Panc1 (cell line): ENCODE results near the gene SHOX. TPM values are rescaled to one million over a fixed set of nuclear protein-coding genes. Genes with fewer than 3 reads are reported as not detected.

ENCODE experiments used
- ATAC-seq: fragments of 200-7000 bp; cut with Tn5 transposase; 2 replicates; pipeline ENCODE4 v1.9.1; 2020; ENCODE audit warnings: mild to moderate bottlenecking, moderate library complexity
- BruUV-seq: library from RNA; stranded (reverse); fragments of 400-500 nt; replicated peaks from 2 replicates; lab custom pipeline; 2021; lab: Mats Ljungman, UMichigan
- CTCF ChIA-PET: fragments of 300-600 bp; sonication (Branson Sonifier 250); formaldehyde crosslinking; loops from one replicate; lab custom pipeline; 2022; ENCODE audit warnings: antibody characterized with exemption; lab: Charles Lee
- POLR2A ChIA-PET: fragments of 300-600 bp; sonication (Branson Sonifier 250); formaldehyde crosslinking; loops from one replicate; lab custom pipeline; 2022; ENCODE audit warnings: antibody characterized with exemption; lab: Charles Lee
- DNase-seq: peaks from one replicate; pipeline ENCODE4 v3.0.0-alpha.2; 2010; ENCODE audit warnings: low read depth, low spot score
- H3K27ac ChIP-seq: 2 replicates; pipeline ENCODE4 v1.5.1; 2011; ENCODE audit warnings: mild to moderate bottlenecking, low read length, inconsistent platforms
- H3K27me3 ChIP-seq: fragments of 200-500 bp; sonication (Bioruptor generic); 2 replicates; pipeline ENCODE4 v1.6.0; 2014; ENCODE audit warnings: low read length, inconsistent platforms; ENCODE audit not compliant: control insufficient read depth, insufficient read depth
- H3K36me3 ChIP-seq: fragments of 200-500 bp; sonication (Bioruptor generic); 2 replicates; pipeline ENCODE4 v1.5.1; 2014; ENCODE audit warnings: inconsistent platforms, mild to moderate bottlenecking, low read length, moderate library complexity; ENCODE audit not compliant: control insufficient read depth, insufficient read depth
- H3K4me1 ChIP-seq: 2 replicates; pipeline ENCODE4 v1.5.1; 2011; ENCODE audit warnings: inconsistent platforms, mild to moderate bottlenecking, low read length, moderate library complexity; ENCODE audit not compliant: control insufficient read depth, insufficient read depth
- H3K4me3 ChIP-seq, 2 experiments: 2 replicates each; pipeline ENCODE4 v1.5.1; 2011 to 2012; ENCODE audit warnings: low read depth in 2 of 2, low read length in 2 of 2, mild to moderate bottlenecking in 2 of 2, inconsistent platforms in 1 of 2, moderate library complexity in 1 of 2
- H3K9me3 ChIP-seq: fragments of 200-500 bp; sonication (Bioruptor generic); 2 replicates; pipeline ENCODE4 v1.5.1; 2014; ENCODE audit warnings: low read depth, mild to moderate bottlenecking, inconsistent platforms, low read length, moderate library complexity; ENCODE audit not compliant: control insufficient read depth, insufficient read depth
- POLR2AphosphoS5 ChIP-seq: IDR thresholded peaks from 2 replicates; pipeline ENCODE4 v1.6.1; 2012; ENCODE audit warnings: mild to moderate bottlenecking, low read depth, low read length, moderate library complexity
- SIN3A ChIP-seq: IDR thresholded peaks from 2 replicates; pipeline ENCODE4 v1.6.1; 2012; ENCODE audit warnings: low read depth, mild to moderate bottlenecking, low read length, moderate library complexity, borderline replicate concordance; ENCODE audit not compliant: insufficient read depth
- TCF7L2 ChIP-seq: IDR thresholded peaks from 2 replicates; pipeline ENCODE4 v1.6.1; 2011; ENCODE audit warnings: mild to moderate bottlenecking, low read depth, low read length, inconsistent platforms
- in situ Hi-C: cut with HindIII; loops from 2 replicates; pipeline ENCODE4 v1.10.0; 2016; ENCODE audit warnings: low sequenced_read_pairs, low pct_unique_long_range_greater_than_20kb
- intact Hi-C: fragments of 100-400 bp; cut with micrococcal nuclease; formaldehyde crosslinking; loops from one replicate; pipeline ENCODE4 v1.10.0; 2022; ENCODE audit not compliant: unreplicated experiment
- total RNA-seq: library from RNA; stranded (reverse); gene quantifications from one replicate; pipeline ENCODE4 v1.2.1, GENCODE V29; 2021; ENCODE audit not compliant: unreplicated experiment
- TF ChIP-seq, protein P1 (sequence below): fragments of 450-650 bp; IDR thresholded peaks from 2 replicates; pipeline ENCODE4 v1.5.1; 2017; ENCODE audit warnings: mild to moderate bottlenecking
- TF ChIP-seq, protein P2 (sequence below), 2 experiments: IDR thresholded peaks; 2 replicates each; pipeline ENCODE4 v1.6.1; 2011 to 2012; ENCODE audit warnings: low read depth in 2 of 2, control low read depth in 1 of 2, low read length in 1 of 2, mild to moderate bottlenecking in 1 of 2, moderate library complexity in 1 of 2; ENCODE audit not compliant: insufficient read depth in 1 of 2

SHOX gene
- total RNA-seq, 1 experiment from 2014 or later, result not detected

DNA sequence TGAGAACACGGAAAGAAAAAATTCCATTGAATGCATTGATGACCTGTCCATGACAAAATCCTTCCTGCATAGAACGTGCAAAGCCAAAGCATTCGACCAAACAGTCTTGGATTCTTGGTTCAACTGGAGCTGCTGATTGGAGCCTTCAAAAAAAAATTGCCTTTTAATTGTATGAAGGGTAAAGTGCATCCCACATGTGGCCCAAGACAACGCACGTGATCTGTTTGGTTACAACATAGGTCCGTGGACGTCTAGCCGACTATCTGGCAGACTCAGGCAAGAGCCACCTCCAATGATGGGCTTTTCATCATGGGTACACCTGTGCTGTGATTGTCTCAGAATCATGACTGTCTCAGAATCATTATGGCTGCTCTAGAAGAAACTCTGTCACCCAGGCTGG, 52.3 kb downstream of the SHOX start:
- Histone ChIP-seq H3K27ac (no peak overlapping the region), H3K9me3 (no peaks in the 10 kb centered on the region), H3K36me3 (no peaks in the 10 kb centered on the region), H3K27me3 (no peaks in the 10 kb centered on the region), H3K4me3 (no peak overlapping the region), H3K4me1 (no peaks in the 10 kb centered on the region)
- intact Hi-C loops, result no loop called here
- in situ Hi-C loops, result no loop called here
- TF ChIP-seq, protein P1, sequence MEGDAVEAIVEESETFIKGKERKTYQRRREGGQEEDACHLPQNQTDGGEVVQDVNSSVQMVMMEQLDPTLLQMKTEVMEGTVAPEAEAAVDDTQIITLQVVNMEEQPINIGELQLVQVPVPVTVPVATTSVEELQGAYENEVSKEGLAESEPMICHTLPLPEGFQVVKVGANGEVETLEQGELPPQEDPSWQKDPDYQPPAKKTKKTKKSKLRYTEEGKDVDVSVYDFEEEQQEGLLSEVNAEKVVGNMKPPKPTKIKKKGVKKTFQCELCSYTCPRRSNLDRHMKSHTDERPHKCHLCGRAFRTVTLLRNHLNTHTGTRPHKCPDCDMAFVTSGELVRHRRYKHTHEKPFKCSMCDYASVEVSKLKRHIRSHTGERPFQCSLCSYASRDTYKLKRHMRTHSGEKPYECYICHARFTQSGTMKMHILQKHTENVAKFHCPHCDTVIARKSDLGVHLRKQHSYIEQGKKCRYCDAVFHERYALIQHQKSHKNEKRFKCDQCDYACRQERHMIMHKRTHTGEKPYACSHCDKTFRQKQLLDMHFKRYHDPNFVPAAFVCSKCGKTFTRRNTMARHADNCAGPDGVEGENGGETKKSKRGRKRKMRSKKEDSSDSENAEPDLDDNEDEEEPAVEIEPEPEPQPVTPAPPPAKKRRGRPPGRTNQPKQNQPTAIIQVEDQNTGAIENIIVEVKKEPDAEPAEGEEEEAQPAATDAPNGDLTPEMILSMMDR, result no peak
- TF ChIP-seq SIN3A (no peak), TCF7L2 (no peak), POLR2AphosphoS5 (no peak)
- TF ChIP-seq, protein P2, sequence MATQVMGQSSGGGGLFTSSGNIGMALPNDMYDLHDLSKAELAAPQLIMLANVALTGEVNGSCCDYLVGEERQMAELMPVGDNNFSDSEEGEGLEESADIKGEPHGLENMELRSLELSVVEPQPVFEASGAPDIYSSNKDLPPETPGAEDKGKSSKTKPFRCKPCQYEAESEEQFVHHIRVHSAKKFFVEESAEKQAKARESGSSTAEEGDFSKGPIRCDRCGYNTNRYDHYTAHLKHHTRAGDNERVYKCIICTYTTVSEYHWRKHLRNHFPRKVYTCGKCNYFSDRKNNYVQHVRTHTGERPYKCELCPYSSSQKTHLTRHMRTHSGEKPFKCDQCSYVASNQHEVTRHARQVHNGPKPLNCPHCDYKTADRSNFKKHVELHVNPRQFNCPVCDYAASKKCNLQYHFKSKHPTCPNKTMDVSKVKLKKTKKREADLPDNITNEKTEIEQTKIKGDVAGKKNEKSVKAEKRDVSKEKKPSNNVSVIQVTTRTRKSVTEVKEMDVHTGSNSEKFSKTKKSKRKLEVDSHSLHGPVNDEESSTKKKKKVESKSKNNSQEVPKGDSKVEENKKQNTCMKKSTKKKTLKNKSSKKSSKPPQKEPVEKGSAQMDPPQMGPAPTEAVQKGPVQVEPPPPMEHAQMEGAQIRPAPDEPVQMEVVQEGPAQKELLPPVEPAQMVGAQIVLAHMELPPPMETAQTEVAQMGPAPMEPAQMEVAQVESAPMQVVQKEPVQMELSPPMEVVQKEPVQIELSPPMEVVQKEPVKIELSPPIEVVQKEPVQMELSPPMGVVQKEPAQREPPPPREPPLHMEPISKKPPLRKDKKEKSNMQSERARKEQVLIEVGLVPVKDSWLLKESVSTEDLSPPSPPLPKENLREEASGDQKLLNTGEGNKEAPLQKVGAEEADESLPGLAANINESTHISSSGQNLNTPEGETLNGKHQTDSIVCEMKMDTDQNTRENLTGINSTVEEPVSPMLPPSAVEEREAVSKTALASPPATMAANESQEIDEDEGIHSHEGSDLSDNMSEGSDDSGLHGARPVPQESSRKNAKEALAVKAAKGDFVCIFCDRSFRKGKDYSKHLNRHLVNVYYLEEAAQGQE (IDR thresholded peaks at IDR 0.05; ENCODE audit: insufficient read depth in 1 of 2, low read depth in 2 of 2, low read length in 1 of 2), result no peak
- ATAC-seq, result no peak
- BruUV-seq, result no TSS peak
- DNase-seq, result no peak
- ChIA-PET CTCF (no interaction called here), POLR2A (no interaction called here)

DNA sequence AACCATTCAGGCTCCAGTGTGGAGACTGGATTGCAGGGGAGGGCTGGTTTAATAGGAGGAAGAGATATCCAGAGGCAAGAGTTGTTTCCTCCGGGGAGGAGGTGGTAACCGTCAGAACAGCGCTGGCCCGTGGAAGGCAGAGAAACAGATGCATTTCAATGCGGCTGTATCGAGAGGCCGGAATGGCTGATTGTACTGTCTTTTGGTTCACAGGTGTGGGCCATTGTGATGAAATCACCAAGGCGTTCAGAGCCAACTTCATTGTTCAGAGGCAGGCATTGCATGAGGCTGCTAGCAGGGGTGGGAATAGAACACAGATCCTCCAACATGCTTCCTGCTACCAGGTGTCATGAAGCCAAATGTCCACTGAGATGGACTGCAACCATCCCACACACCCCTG, 53.0 kb downstream of the SHOX start:
- H3K27ac ChIP-seq, result no peak overlapping the region
- POLR2A ChIA-PET, result no interaction called here
- TF ChIP-seq TCF7L2 (no peak), SIN3A (no peak), POLR2AphosphoS5 (no peak)
- TF ChIP-seq, protein P1, result no peak
- TF ChIP-seq, protein P2 (IDR thresholded peaks at IDR 0.05; ENCODE audit: insufficient read depth in 1 of 2, low read depth in 2 of 2, low read length in 1 of 2), result no peak
- no peaks in the 10 kb centered on the region for H3K9me3 ChIP-seq
- no peaks in the 10 kb centered on the region for H3K36me3 ChIP-seq
- intact Hi-C loops (no loop called here), in situ Hi-C loops (no loop called here)
- ATAC-seq (no peak), DNase-seq (no peak)
- no peaks in the 10 kb centered on the region for H3K27me3 ChIP-seq
- H3K4me3 ChIP-seq, result no peak overlapping the region
- CTCF ChIA-PET, result no interaction called here
- BruUV-seq, result no TSS peak
- no peaks in the 10 kb centered on the region for H3K4me1 ChIP-seq
